HepG2 (cell line): ENCODE measurements around the gene CPNE4. TPM values are rescaled to one million over a fixed set of nuclear protein-coding genes. Genes with fewer than 3 reads are reported as not detected.
A peak's percentile ranks its signal among the peaks of the same experiment; 100 is the strongest.

Experiments used
- ADNP ChIP-seq: sonication (generic); formaldehyde crosslinking; IDR thresholded peaks from 2 replicates; pipeline ENCODE4 v1.4.0; 2020; ENCODE audit warnings: missing genetic modification reagents
- FOXA3 ChIP-seq: IDR thresholded peaks from 2 replicates; pipeline ENCODE4 v1.6.1; 2016; ENCODE audit warnings: missing genetic modification reagents, missing compliant biosample characterization
- MAFK ChIP-seq, 2 experiments: IDR thresholded peaks in 1 of 2; conservative IDR thresholded peaks in 1 of 2; 2 replicates each; pipeline ENCODE4 v1.6.1; 2011; ENCODE audit warnings: improper control_type of control experiment in 2 of 2, low read length in 2 of 2
- MZF1 ChIP-seq: sonication (generic); formaldehyde crosslinking; IDR thresholded peaks from 2 replicates; pipeline ENCODE4 v1.8.1; 2023; ENCODE audit warnings: mild to moderate bottlenecking, missing genetic modification reagents, borderline replicate concordance
- TEAD3 ChIP-seq: optimal IDR thresholded peaks from 2 replicates; pipeline ENCODE3; 2016; ENCODE audit warnings: borderline replicate concordance
- ZFP36L1 ChIP-seq: sonication (generic); formaldehyde crosslinking; IDR thresholded peaks from 2 replicates; pipeline ENCODE4 v1.8.0; 2022; ENCODE audit warnings: mild to moderate bottlenecking, missing genetic modification reagents, moderate library complexity
- ZNF550 ChIP-seq: sonication (generic); formaldehyde crosslinking; IDR thresholded peaks from 2 replicates; pipeline ENCODE4 v1.4.0; 2020; ENCODE audit warnings: mild to moderate bottlenecking, missing genetic modification reagents, borderline replicate concordance
- ZNF567 ChIP-seq: sonication (generic); formaldehyde crosslinking; IDR thresholded peaks from 2 replicates; pipeline ENCODE4 v1.8.1; 2023; ENCODE audit warnings: mild to moderate bottlenecking, missing genetic modification reagents, borderline replicate concordance
- ZNF678 ChIP-seq: sonication (generic); formaldehyde crosslinking; IDR thresholded peaks from 2 replicates; pipeline ENCODE4 v1.4.0; 2020; ENCODE audit warnings: mild to moderate bottlenecking, missing genetic modification reagents
- ZSCAN9 ChIP-seq: IDR thresholded peaks from 2 replicates; pipeline ENCODE4 v1.6.1; 2016; ENCODE audit warnings: borderline replicate concordance
- polyA plus RNA-seq, 8 experiments: library from polyadenylated mRNA; depleted of rRNA in 3 of 8; stranded (reverse) in 7 of 8; unstranded in 1 of 8; fragments of >200 nt; fragmentation: Illumina TruSeq in 4 of 8; extraction: Trizol in 4 of 8; gene quantifications; 2 replicates each; pipeline versions ENCODE4 v1.2.1 to v1.2.3, GENCODE V29; 2011 to 2016; ENCODE audit warnings: low read depth in 4 of 8, missing spikeins in 1 of 8, mixed read lengths in 1 of 8; ENCODE audit not compliant: insufficient read depth in 1 of 8
- total RNA-seq, 5 experiments: library from RNA; depleted of rRNA; stranded (reverse); fragments of >200 nt; fragmentation: Illumina TruSeq; extraction: Trizol; gene quantifications; 2 replicates each; pipeline ENCODE4 v1.2.3, GENCODE V29; 2016; ENCODE audit warnings: low read depth in 1 of 5
- TF ChIP-seq, protein P1 (sequence below): sonication (generic); formaldehyde crosslinking; IDR thresholded peaks from 2 replicates; pipeline ENCODE4 v1.8.0; 2022; ENCODE audit warnings: mild to moderate bottlenecking, missing genetic modification reagents, moderate library complexity
- TF ChIP-seq, protein P2 (sequence below): sonication (generic); formaldehyde crosslinking; IDR thresholded peaks from 2 replicates; pipeline ENCODE4 v1.4.0; 2020; ENCODE audit warnings: missing genetic modification reagents
- TF ChIP-seq, protein P3 (sequence below): IDR thresholded peaks from 2 replicates; pipeline ENCODE4 v1.6.1; 2018; ENCODE audit warnings: missing genetic modification reagents
- TF ChIP-seq, protein P4 (sequence below): sonication (generic); formaldehyde crosslinking; IDR thresholded peaks from 2 replicates; pipeline ENCODE4 v1.8.0; 2023; ENCODE audit warnings: mild to moderate bottlenecking, missing genetic modification reagents
- TF ChIP-seq, protein P5 (sequence below): sonication (generic); formaldehyde crosslinking; IDR thresholded peaks from 2 replicates; pipeline ENCODE4 v1.8.0; 2022; ENCODE audit warnings: low read depth, missing genetic modification reagents

CPNE4 gene
- total and polyA plus RNA-seq, 2 of the 13 experiments (the other 11 are each of a cell fraction or from before 2014, with no cell fraction given), result not detected

DNA sequence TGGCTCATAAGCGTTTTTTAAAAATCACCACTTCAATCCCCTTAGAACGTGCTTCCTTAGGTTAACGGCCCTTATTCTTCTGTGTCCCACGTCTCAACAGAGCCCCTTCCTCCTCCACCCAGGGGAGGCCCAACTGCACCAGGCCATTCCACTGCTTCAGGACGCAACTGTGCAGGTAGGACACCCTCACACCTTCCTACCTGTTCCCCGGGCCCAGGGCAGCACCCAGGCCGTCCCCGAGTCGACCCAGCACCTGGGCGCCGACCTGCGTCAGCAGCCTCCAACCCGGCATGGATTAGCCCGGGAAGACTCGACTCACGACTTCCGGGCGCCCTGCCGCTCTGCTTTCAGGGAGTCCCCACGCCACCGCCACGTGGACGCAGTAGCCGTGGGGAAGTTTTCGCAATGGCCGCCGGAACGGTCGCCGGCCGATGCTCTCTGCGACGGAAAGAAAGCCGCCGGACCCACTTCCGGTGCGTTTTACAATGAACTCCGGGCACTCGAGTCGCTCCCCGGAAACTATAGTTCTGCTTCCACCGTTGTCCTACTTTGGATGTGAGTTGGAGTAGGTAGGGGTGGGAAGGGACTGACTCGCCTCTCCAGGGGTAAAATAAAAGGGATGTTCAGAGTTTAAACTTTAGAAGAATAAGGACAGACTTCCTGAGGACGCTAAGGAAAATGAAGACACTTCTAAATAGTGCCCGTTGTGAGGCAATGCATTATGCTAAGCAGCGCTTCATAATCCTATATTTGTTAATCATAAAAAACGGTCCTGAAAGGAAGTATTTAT is 532.1 kb downstream of the CPNE4 start, which contains the start of gene MRPL3 (continued):
- TF ChIP-seq MZF1 (CRISPR knock-in tag), result peak; percentile 86; the same call in 1 of the 2 replicates
- TF ChIP-seq ZNF567 (CRISPR knock-in tag), result no peak
- peak; percentile 87; the same call in 1 of the 2 replicates for TF ChIP-seq ZNF678
- TF ChIP-seq, protein P1, sequence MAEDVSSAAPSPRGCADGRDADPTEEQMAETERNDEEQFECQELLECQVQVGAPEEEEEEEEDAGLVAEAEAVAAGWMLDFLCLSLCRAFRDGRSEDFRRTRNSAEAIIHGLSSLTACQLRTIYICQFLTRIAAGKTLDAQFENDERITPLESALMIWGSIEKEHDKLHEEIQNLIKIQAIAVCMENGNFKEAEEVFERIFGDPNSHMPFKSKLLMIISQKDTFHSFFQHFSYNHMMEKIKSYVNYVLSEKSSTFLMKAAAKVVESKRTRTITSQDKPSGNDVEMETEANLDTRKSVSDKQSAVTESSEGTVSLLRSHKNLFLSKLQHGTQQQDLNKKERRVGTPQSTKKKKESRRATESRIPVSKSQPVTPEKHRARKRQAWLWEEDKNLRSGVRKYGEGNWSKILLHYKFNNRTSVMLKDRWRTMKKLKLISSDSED (CRISPR knock-in tag), result 0 out of 2 replicates have a peak, but pooled peaks have one; percentile 25
- TF ChIP-seq, protein P2, sequence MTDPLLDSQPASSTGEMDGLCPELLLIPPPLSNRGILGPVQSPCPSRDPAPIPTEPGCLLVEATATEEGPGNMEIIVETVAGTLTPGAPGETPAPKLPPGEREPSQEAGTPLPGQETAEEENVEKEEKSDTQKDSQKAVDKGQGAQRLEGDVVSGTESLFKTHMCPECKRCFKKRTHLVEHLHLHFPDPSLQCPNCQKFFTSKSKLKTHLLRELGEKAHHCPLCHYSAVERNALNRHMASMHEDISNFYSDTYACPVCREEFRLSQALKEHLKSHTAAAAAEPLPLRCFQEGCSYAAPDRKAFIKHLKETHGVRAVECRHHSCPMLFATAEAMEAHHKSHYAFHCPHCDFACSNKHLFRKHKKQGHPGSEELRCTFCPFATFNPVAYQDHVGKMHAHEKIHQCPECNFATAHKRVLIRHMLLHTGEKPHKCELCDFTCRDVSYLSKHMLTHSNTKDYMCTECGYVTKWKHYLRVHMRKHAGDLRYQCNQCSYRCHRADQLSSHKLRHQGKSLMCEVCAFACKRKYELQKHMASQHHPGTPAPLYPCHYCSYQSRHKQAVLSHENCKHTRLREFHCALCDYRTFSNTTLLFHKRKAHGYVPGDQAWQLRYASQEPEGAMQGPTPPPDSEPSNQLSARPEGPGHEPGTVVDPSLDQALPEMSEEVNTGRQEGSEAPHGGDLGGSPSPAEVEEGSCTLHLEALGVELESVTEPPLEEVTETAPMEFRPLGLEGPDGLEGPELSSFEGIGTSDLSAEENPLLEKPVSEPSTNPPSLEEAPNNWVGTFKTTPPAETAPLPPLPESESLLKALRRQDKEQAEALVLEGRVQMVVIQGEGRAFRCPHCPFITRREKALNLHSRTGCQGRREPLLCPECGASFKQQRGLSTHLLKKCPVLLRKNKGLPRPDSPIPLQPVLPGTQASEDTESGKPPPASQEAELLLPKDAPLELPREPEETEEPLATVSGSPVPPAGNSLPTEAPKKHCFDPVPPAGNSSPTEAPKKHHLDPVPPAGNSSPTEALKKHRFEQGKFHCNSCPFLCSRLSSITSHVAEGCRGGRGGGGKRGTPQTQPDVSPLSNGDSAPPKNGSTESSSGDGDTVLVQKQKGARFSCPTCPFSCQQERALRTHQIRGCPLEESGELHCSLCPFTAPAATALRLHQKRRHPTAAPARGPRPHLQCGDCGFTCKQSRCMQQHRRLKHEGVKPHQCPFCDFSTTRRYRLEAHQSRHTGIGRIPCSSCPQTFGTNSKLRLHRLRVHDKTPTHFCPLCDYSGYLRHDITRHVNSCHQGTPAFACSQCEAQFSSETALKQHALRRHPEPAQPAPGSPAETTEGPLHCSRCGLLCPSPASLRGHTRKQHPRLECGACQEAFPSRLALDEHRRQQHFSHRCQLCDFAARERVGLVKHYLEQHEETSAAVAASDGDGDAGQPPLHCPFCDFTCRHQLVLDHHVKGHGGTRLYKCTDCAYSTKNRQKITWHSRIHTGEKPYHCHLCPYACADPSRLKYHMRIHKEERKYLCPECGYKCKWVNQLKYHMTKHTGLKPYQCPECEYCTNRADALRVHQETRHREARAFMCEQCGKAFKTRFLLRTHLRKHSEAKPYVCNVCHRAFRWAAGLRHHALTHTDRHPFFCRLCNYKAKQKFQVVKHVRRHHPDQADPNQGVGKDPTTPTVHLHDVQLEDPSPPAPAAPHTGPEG (CRISPR knock-in tag), result peak; percentile 96
- TF ChIP-seq ZFP36L1 (CRISPR knock-in tag), result peak; percentile 69
- TF ChIP-seq TEAD3 (CRISPR knock-in tag), result peak; percentile 72
- TF ChIP-seq ZNF550 (CRISPR knock-in tag), result peak; percentile 69; the same call in 1 of the 2 replicates
- TF ChIP-seq, protein P3, sequence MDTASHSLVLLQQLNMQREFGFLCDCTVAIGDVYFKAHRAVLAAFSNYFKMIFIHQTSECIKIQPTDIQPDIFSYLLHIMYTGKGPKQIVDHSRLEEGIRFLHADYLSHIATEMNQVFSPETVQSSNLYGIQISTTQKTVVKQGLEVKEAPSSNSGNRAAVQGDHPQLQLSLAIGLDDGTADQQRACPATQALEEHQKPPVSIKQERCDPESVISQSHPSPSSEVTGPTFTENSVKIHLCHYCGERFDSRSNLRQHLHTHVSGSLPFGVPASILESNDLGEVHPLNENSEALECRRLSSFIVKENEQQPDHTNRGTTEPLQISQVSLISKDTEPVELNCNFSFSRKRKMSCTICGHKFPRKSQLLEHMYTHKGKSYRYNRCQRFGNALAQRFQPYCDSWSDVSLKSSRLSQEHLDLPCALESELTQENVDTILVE (CRISPR knock-in tag), result peak; percentile 93
- TF ChIP-seq, protein P4, sequence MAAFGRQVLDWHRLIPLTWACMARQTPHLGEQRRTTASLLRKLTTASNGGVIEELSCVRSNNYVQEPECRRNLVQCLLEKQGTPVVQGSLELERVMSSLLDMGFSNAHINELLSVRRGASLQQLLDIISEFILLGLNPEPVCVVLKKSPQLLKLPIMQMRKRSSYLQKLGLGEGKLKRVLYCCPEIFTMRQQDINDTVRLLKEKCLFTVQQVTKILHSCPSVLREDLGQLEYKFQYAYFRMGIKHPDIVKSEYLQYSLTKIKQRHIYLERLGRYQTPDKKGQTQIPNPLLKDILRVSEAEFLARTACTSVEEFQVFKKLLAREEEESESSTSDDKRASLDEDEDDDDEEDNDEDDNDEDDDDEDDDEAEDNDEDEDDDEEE (CRISPR knock-in tag), result peak; percentile 88
- TF ChIP-seq, protein P5, sequence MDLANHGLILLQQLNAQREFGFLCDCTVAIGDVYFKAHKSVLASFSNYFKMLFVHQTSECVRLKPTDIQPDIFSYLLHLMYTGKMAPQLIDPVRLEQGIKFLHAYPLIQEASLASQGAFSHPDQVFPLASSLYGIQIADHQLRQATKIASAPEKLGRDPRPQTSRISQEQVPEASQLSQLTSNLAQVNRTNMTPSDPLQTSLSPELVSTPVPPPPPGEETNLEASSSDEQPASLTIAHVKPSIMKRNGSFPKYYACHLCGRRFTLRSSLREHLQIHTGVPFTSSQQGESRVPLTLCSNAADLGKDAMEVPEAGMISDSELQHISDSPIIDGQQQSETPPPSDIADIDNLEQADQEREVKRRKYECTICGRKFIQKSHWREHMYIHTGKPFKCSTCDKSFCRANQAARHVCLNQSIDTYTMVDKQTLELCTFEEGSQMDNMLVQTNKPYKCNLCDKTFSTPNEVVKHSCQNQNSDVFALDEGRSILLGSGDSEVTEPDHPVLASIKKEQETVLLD (CRISPR knock-in tag), result peak; percentile 69; the same call in 1 of the 2 replicates
- peak; percentile 67 for TF ChIP-seq FOXA3 (CRISPR knock-in tag)
- TF ChIP-seq MAFK (conservative IDR thresholded peaks at IDR 0.05 in 1 of 2, IDR thresholded peaks at IDR 0.05 in 1 of 2; ENCODE audit: low read length in 2 of 2), result no peak
- TF ChIP-seq ZSCAN9, result peak; percentile 87
- no peak for TF ChIP-seq ADNP (CRISPR knock-in tag)
